ENCODE measurements around the gene CABLES1. TPM values are rescaled to one million over a fixed set of nuclear protein-coding genes. Genes with fewer than 3 reads are reported as not detected.
"Not testable (repeated sequence)": the region's sequence is repeated elsewhere in the genome, so short reads cannot be mapped to it uniquely, and the experiment has no call there.

The CABLES1 gene
- total RNA-seq, 1 experiment from 2014 or later, result 1.9 TPM

DNA sequence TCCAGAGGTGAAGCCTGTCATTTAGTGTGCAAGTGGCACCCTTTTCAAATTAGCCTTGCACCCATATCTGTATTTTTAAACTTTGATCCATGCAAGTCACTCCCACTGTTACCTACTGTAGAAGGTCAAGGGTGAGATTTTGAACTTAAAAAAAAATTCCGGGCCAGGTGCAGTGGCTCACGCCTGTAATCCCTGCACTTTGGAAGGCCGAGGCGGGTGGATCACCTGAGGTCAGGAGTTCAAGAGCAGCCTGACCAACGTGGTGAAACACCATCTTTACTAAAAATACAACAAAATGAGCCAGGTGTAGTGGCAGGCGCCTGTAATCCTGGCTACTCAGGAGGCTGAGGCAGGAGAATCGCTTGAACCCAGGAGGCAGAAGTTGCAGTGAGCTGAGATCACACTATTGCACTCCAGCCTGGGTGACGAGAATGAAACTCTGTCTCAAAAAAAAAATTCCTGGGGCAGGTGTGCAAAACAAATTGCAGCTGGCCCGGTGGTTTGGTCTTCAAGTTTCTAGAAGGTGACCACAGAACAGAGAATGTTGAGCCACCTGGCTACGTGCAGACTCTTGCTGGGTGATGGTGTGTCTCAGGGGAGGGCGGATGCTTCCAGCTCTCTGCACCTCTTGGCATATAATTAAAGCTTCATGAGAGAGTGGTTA is 106.7 kb downstream of the CABLES1 start:
- not testable (repeated sequence) for DNase-seq (ENCODE audit: low read depth)

DNA sequence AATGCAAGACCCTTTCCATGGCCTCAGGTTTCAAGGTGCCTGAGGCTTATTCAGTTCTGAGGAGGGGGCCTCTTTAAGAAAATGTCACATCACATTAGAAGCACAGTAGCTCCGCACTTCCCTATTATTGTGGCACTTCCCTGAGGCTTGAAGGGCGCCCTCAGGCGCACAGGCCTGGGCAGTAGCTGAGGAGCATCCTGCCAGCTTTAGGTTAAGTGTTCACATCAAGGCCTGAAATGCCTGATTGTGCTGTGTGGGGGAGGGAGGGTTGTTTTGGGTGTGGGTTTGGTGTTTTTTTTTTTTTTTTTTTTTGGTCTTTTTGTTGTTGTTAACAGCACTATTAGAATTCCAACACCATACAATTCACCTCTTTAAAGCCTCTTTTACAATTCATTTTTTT is 107.9 kb downstream of the CABLES1 start:
- no peak for DNase-seq (ENCODE audit: low read depth)

DNA sequence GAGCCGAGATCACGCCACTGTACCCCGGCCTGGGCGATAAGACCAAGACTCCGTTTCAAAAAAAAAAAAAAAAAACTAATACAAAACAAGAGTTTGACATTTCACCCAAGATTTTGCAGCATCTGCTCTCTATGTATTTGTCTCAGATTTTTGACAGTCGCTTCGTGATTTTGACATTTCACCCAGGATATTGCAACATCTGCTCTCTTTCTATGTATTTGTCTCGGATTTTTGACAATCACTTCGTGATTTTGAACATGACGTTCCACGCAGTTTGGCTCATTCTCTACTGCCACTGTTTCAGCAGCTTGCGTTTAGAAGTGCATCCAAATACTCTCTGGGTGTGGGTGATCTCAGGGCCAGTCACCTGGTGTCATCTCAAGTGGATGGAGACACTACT is 108.5 kb downstream of the CABLES1 start:
- DNase-seq (ENCODE audit: low read depth), result no peak

DNA sequence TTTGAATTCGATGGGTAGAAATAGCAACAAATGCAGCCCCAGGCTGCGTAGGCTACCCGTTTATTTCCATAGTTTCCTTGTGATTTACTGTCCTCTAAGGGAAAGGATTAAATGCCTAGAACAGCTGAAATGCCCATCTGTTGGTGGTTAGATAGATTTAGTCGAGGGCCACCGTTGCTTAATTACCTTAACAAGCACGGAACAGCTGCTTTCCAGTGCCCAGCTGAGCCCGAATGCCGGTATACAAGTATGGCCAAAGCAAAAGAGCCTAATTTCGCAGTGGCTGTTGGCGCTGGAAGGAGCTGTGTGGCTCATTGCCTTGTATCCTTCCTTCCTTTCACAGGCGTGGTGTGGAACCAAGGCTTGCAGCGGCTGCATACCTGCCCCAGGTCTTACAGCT is 109.1 kb downstream of the CABLES1 start:
- DNase-seq (ENCODE audit: low read depth), result no peak

DNA sequence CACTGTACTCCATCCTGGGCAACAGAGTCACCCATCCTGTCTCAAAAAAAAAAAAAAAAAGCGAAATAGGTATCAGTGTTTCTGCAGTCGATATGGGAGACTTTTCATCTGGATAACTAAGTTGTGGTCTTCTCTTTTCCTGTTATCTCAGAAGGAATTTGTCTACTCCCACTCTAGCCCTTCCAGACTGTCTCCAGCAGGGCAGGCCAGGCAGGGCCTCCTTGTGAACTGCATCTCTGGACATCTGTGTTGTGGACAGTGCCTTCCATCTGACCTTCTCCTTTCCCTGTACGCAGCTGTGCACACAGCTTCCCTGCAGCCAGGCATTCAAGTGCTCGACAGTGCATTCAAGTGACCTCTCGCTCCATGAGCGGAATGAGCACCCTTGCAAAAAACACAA is 110.2 kb downstream of the CABLES1 start:
- DNase-seq (ENCODE audit: low read depth), result no peak

DNA sequence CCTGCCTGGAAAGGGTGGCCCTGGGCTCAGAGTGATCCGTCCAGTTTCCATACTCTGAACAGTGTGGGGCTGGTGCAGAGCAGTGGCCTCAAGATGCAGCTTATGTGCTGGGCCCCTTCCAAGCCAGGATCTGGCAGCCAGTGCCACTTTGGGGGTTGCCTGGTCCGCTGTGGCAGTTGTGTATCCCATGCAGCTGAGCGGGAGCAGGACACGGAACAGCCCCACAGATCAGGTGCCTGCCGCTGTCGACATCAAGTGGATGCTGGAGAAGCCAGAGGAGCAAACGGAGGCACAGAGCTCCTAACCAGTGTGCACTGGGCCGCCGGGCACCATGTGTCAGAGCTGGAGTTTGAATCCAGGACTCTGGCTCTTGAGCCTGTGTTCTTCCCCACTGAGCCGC is 112.0 kb downstream of the CABLES1 start:
- no peak for DNase-seq (ENCODE audit: low read depth)

DNA sequence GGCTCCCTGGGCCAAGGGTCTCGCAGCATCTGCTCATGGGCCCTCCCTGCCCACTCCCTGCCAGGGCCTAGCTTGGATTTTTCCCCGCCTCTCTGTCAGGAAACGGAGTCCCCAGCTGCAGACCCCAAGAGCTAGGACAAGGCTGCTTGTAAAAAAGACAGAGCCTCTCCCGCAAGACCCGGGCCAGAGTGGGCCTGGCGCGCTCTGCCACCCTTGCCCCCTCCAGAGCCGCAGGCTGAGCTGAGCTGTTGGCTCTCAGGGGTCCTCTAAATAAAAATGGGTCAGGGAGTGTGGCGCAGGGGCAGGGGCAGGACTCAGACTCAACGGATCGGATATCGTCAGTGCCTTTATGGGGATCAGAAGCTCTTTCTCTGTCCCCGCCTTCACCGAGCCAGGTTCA is 112.6 kb downstream of the CABLES1 start:
- no peak for DNase-seq (ENCODE audit: low read depth)

DNA sequence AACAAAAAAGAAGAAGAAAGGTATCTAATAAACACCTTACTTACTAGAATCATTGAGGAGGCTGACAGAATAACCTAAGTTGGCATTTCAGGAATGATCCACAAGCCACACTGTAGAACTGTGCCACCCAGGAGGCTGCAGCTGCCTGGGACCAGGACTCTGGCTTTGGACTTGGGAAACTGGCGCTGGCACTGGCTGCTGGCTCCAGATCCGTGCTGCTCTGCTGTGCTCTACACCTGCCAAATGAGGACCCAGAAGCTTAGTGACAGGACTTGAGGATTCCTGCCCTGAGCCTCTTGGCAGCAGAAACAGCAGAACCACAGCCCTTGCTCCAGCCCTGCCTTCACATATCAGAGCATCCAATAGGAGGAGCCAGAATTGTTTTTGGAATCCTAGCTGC is 113.5 kb downstream of the CABLES1 start:
- DNase-seq (ENCODE audit: low read depth), result no peak

DNA sequence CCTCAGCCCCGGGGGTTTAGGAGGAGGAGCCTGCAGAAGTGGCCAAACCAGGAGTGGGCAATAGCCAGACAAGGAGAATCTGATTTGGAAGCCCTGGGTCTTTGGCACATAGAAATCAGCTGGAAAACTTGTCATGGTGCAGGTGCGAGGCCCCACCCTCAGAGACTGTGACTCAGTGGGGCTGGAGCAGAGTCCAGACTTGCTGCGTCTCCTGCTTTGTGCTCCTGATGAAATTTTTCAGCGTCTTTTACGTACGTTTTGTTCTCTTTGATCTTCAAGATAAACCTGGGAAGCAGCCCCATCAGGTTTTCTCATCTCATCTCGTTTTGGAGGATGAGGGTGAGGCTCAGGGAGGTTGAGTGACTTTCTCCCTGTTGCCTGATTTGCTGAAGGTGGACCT is 114.1 kb downstream of the CABLES1 start:
- DNase-seq (ENCODE audit: low read depth), result no peak

DNA sequence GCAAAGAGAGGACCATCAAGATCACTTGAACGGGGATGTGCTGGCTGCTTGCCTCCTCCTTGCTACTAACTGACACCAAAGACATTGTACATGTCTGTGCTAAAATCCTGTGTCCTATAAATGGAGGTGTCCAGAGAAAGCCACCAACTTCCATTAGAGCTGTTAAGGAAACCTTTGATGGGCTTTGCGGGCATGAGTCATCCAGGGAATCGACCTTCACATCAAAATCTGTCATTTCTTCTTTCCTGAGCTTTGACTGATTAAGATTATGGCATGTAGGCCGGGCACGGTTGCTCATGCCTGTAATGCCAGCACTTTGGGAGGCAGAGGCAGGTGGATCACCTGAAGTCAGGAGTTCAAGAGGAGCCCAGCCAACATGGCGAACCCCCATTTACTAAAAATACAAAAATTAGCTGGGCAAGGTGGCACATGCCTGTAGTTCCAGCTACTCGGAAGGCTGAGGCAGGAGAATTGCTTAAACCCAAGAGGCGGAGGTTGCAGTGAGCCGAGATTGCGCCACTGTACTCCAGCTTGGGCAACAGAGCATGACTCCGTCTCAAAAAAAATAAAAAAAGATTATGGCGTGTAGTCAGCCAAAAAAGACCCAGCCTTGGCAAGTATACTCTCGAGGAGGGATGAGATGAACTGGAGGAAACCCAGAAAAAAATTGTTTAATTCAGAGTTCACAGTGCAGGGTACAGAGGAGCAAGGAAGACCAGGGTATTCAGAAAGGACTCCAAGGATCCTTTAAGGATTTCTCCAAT is 115.8 kb downstream of the CABLES1 start:
- DNase-seq (ENCODE audit: low read depth), result no peak

DNA sequence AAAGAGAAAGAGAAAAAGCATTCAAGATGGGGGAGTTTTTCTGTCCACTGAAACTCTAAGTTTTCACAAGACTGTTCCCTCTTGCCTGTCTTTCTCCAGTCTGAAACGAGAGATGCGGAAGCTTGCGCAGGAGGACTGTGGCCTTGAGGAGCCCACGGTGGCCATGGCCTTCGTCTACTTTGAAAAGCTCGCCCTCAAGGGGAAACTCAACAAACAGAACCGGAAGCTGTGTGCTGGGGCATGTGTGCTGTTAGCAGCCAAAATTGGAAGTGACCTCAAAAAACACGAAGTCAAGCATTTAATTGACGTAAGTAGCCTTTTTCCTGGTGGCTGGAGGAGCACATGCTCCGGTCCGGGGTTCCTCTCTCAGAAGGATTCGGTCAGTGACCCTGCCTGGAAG is 118.3 kb downstream of the CABLES1 start:
- no peak for DNase-seq (ENCODE audit: low read depth)

DNA sequence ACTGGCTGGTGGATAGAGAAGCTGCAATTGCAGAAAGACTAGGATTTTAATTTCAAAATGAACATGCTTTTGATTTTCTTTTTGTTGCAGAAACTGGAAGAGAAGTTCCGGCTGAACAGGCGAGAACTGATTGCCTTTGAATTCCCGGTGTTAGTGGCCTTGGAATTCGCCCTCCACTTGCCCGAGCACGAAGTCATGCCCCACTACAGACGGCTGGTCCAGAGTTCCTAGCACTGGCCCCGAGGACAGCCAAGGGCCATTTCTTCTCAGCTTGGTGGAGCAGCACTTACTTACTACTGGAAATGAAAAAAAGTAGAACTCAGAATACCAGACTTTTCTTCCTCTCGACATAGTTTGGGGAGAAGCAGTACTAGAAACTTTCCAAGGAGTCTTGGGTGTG is 121.9 kb downstream of the CABLES1 start:
- DNase-seq (ENCODE audit: low read depth), result no peak

DNA sequence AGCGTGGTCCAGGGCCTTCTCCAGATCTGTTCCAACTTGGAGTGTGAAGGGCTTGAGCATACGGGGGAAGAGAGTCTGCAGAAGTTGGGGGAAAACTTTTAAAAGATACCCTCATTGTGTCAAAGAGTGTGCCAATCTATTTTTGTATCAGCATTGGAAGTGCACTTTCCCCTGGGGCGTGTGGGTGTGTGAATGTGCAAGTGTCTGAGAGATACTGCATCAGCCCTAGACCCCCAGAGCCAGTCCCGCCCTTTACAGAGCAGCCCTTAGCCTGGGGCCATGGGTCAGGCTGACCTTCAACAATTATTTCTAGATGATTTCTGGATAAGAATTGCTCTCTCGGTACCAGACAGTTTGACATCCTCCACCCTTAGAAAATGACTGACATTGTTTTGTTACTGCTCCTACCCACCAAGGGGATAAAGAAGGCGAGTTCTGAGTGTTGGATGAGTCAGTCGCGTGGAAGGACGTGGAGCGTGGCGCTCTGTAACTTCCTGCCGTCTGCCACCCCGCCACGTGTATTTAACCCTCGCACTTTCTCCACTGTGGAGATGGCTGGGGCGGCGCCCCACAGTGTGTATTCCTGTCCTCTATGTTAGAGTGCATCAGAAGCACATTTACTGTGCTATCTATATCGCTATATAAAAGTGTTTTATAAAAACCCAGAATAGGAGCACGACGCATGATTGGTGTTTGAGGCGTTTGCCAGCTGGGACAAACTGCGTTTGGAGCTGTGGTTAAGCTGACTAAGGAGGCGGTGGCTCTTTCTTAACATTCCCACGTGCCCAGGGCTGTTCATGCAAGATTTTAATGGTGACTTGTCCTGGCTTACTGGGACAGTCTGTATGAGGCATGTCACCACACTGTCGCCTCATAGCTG is 122.6 kb downstream of the CABLES1 start:
- peak; percentile 79 for DNase-seq (ENCODE audit: low read depth)

DNA sequence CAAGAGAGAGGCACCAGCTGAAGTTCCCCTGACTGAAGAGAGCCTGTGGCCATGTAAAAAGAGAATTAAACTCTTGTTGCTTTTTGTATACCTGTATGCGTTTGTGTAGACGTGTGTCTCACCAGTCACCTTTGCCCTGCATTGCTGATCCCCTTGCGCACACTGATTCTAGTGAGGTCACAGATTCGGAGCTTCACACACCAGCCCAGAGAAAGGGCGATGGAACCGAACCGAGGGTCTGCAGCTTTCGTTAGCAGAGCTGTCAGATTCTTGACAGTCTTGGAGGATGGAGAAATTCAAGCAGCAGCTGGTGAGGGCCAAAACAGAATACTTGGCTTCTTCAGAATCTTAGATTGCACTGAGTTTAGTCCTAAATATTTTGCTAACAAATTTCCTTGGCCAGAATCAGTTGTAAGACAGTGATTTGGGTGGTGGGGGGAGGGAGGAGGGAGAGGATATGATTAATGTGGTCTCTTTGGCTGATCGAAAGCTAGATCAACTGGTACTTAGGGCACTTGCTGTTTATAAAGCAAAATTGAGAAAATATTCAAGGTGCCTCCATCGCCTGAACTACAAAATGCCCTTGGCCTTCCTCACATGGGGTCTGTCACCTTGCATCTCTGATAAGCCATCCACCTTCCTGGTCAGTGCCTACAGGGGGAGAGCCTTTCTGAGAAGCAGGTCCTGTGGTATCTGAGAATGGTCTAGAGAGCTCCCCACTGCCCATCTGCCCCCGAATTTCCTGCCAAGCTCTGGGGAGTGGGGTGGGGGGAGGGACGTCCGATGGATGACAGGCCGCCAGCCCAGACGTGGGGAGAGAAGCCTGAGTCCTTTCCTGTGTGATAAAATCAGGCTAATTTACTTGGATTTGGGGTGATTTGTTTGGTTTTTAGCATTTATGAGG is 123.5 kb downstream of the CABLES1 start:
- no peak for DNase-seq (ENCODE audit: low read depth)

DNA sequence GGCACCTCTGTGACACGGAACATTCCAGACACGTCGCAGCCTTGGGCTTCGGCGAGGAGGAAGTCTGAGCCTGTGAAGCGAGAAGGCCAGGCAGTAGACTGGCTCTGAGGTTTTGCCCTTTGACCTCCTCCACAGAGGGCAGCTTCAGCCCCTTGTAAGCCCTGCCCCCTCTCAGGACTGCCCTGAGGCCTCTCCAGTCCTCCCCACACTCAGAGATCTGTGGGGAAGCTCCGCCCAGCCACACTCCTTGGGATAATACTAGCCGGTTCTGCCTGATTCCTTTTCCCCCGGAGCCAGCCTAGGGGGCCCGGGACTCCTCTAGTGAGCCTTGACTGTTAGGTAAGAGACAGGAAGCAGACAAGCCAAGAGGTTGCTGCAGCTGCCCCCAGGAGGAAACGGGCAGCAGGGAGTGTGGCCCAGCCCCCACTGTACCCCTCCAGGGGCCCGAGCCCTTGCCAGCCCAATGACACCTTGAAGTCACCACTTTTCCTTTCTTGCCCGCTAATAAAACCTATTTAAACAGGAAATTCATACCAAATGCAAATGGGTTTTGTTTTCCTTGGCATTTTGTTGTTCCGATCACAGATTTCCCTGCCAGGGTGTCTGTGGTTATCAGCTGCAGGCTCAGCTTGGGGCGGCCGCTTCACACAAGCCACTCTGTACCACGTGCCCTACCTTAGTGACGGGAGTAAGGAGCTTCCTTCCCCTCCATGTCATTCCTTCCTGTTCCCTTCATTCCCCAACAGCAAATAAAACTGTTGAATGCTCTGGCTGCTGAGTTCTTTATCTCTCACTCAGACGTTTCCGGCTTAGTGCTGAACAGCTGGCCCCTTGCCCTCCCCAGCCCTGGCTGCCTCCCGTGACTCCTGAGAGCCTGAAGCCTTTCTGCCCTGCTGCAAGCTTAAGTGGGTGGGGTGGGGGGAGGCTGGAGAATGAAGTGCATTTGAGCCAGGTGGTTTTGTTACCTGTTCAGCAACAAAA is 124.7 kb downstream of the CABLES1 start:
- DNase-seq (ENCODE audit: low read depth), result peak; percentile 87

DNA sequence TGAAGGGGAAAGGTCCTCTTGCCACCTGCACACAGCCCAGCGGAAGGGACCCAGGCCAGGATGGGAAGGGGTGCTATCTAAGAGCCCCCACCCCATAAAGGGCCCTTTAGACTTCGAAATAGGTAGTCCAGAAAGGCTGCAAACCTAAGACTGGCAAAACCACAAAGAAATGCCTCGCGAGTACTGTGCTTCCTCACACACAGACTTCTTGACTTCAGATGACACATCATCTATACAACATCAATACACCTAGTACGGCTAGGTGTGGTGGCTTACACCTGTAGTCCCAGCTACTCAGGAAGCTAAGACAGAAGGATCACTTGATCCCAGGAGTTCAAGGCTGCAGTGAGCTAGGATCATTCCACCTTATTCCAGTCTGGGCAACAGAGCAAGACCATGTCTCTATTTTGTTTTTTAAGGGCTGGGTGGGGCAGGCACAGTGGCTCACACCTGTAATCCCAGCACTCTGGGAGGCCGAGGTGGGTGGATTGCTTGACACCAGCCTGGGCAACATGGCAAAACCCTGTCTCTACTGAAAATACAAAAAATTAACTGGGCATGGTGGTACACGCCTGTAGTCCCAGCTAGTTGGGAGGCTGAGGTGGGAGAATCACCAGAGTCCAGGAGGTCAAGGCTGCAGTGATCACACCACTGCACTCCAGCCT is 125.8 kb downstream of the CABLES1 start:
- no peak for DNase-seq (ENCODE audit: low read depth)

DNA sequence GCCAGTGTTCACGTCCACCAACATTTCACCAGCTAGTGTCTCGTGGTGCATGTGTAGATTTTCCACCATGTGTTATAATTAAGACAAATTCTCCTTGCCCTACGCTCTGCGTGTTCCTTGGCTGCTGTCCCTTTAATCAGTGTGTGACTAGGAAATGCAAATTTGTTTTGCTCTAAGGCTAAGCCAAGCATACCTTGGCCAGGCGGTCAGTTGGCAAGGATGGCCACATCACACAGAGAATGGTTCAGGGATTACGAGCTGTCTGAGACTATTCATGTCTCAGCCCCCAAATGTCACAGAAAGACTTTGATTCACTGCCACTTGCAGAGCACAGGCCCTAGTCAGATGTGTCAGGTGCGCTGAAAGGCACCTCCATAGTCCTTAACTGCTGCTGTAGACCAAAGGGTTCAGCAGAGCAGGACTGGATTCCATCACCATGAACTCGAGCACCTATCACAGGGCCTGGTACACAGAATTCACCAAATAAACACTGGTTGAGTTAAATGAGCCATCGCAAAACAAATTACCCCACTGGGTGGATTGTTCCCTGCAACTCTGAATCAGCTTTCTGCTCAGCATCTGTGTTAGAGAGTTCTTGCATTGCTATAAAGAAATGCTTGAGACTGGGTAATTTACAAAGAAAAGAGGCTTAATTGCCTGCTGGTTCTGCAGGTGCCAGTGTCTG is 128.4 kb downstream of the CABLES1 start:
- DNase-seq (ENCODE audit: low read depth), result no peak

DNA sequence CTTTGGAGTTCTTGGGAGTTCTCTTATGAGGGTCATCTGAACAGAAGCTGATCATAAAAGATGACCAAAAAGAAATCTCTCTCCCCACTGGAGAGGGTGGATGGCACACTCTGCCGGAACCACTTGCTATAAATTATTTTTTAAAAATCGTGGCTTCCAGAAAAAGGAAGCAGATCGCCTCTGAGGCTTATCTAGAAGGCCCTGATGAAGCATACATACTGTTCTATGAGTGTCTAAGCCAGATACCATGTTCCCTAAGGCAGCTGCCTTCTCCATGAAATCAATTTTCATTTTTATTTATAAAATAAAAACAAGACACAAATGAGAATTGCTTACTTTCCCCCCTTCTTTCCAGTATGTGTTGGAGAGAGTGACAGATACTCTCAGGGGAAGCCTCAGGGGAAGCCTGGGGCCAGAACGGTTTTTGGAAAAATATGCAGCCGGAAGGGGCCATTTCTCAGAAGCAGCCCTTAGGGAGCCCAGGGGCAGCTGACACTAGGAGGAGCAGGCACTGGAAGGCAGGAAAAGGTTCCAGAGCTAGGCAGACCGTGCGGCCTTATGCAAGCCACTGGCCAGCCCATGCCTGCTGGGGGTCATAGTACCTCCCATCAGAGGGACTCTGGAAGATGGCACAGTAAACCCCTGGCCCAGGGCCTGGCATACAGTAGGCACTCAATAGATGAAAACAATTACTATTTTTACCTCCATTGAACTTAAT is 130.6 kb downstream of the CABLES1 start:
- no peak for DNase-seq (ENCODE audit: low read depth)
